ENCODE results near the gene KIFAP3.
"Not testable (repeated sequence)": the region's sequence is repeated elsewhere in the genome, so short reads cannot be mapped to it uniquely, and the experiment has no call there.

The KIFAP3 gene

DNA sequence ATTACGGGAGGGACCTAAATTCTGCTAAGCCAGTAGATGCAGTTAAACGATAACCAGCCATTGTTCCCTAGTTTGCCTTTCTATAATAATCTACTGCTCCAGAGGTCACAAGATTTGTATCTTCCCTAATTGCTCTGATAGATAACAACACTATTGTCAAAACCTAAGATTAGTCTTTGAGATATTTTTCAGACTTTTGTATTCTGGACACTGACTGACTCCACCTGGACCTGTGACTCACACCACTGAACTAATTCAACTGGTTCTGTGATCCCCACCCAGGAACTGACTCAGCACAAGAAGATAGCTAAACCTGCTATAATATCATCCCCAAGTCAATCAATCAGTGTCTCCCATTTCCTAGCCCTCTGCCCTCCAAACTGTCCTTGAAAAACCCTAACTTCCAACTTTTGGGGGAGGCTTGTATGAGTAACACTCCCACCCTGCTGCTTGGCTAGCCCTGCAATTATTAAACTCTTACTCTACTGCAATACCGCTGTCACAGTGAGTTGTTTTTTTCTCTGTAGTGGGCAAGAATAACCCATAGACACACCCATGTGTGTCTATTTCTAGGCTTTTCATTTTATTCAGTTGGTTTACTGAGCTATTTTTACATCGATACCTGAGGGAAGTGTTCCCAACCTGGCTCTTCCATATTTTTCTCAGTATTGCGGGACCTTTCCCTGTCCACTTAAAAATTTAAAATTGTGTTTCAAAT is 11.2 kb downstream of the KIFAP3 start:
- no peak for DNase-seq

DNA sequence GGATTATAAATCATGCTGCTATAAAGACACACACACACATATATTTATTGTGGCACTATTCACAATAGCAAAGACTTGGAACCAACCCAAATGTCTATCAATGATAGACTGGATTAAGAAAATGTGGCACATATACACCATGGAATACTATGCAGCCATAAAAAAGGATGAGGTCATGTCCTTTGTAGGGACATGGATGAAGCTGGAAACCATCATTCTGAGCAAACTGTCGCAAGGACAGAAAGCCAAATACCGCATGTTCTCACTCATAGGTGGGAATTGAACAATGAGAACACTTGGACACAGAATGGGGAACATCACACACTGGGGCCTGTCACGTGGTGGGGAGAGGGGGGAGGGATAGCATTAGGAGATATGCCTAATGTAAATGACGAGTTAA is 12.8 kb downstream of the KIFAP3 start:
- not testable (repeated sequence) for DNase-seq

DNA sequence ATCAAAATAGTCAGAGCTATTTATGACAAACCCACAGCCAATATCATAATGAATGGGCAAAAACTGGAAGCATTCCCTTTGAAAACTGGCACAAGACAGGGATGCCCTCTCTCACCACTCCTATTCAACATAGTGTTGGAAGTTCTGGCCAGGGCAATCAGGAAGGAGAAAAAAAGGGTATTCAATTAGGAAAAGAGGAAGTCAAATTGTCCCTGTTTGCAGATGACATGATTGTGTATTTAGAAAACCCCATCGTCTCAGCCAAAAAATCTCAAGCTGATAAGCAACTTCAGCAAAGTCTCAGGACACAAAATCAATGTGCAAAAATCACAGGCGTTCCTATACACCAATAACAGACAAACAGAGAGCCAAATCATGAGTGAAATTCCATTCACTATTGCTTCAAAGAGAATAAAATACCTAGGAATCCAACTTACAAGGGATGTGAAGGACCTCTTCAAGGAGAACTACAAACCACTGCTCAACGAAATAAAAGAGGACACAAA is 14.4 kb downstream of the KIFAP3 start:
- not testable (repeated sequence) for DNase-seq

- DNase-seq = no peak
These were observed 25.2 kb downstream of the KIFAP3 start for GRCh38 chr1:170049176-170049800.

DNA sequence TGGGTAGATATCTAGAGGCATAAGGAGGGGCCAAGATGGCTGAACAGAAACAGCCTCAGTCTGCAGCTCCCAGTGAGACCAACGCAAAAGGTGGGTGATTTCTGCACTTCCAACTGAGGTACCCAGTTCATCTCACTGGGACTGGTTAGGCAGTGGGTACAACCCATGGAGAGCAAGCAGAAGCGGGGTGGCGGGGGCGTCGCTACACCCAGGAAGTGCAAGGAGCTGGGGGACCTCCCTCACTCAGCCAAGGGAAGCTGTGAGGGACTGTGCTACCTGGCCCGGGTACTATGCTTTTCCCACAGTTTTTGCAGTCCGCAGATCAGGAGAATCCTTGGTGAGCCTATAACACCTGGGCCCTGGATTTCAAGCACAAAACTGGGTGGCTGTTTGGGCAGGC is 26.0 kb downstream of the KIFAP3 start:
- no peak for DNase-seq

DNA sequence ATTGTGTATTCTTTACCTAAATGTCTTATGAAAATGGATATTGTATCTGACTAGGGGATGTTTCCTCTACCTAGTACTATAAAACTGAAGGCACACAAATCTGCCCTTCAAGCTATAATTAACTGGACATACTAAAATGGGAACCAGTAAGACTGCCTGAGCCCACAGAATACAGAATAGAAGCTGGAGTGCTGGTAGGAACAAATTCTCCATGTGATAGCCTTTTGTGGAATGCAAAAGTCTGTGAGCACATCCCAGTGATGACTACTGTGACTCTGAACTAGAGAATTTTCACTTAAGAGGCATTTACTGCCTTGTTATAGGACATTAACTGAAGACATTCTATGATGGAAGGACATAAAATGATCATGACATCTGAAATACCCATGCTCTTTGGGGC is 30.3 kb downstream of the KIFAP3 start:
- no peak for DNase-seq

DNA sequence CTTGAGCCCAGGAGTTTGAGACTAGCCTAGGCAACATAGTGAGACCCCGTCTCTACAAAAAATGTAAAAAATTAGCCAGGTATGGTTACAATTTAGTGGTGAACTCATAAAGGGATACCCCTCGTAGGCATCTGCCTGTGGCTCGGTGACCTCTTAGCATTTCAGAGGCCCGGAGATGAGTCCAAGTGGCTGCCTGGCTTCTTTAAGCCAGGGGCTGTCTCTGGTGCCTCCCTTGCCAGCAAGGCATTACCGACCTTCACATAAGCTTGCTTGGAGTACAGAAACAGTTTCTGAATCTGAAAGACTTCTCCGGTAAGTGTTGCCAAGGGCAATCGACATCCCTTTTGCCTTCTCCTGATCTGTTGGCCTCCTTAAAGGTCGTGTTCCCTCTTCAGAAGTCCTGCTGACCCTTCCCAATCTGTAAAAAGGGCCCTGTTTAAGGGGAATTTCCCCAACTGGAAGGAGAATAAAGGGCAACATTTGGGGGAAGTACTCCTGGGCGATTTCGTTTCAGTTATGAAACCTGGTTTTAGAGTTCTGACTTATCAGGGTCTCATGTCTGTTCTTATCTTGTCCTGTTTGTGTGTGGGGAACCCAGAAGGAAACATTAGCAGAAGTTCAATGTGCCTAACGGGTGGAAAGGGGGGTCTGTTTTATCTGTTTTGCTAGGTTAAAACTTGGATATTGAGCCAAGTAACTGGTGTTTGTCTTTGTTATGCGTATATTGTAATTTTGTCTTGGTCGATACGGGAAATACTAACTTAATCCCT is 32.9 kb downstream of the KIFAP3 start:
- no peak for DNase-seq

- DNase-seq = no peak
These were observed 41.8 kb downstream of the KIFAP3 start for GRCh38 chr1:170032531-170033280.

DNA sequence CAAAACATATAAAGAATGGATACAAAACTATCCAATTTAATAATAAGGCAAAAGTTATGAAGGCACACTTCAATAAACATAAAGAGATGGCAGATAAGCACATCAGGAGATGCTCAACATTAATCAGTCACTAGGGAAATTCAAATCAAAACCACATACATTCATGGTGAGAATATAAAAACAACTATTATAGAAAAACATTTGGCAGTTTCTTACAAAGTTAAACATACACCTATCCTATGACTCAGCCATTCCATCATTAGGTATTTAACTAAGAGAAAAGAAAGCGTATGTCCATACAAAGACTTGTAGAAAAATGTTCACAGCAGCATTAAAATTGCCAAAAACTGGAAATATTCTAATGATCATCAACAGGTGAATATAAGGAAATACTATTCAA is 44.3 kb downstream of the KIFAP3 start:
- no peak for DNase-seq

DNA sequence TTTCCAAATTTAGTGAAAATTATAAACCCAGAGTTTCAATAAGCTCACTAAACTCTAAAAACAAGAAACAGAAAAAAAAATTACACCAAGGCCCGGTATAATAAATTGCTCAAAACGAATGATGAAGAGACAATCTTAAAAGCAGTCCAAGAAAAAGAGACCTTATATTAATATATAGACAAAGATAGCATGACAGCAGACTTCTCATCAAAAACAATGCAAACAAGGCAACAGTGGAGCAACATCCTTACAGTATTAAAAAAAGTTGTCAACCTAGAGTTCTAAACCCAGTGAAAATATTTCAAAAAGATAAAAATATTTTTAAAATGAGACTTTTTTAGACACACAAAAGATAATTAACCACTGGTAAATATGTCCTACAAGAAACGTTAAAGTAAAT is 46.7 kb downstream of the KIFAP3 start:
- DNase-seq = no peak

- DNase-seq = no peak
These were observed 53.6 kb downstream of the KIFAP3 start for GRCh38 chr1:170020859-170021258.

GRCh38 chr1:170017478-170017877 is 57.0 kb downstream of the KIFAP3 start:
- DNase-seq = no peak

GRCh38 chr1:170012920-170013319 is 61.6 kb downstream of the KIFAP3 start:
- no peak for DNase-seq

DNA sequence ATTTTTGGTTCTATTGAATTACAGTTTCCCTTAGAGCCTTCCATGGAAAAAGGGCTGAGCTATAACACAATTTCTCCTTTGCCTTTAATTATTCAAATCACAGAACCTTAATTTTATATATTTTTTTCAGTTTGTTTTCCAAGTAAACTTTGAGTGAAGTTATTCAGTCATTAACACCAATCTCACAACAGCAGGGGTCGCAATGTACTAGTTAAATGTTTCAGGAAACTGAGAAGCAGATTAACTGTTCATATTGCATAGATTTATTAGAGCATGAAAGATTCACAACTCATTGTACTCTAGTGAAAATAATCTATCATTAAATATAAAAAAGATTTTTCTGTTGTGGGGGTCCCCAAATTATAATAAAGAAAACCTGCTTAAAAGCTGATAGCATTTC is 64.1 kb downstream of the KIFAP3 start:
- DNase-seq = no peak

- no peak for DNase-seq
These were observed 64.9 kb downstream of the KIFAP3 start for GRCh38 chr1:170009551-170009950.

DNA sequence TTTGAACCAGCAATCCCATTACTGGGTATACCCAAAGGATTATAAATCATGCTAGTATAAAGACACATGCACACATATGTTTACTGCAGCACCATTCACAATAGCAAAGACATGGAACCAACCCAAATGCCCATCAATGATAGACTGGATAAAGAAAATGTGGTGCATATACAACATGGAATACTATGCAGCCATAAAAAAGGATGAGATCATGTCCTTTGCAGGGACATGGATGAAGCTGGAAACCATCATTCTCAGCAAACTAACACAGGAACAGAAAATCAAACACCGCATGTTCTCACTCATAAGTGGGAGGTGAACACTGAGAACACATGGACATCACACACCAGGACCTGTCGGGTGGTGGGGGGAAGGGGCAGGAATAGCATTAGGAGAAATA is 65.8 kb downstream of the KIFAP3 start:
- DNase-seq = not testable (repeated sequence)

DNA sequence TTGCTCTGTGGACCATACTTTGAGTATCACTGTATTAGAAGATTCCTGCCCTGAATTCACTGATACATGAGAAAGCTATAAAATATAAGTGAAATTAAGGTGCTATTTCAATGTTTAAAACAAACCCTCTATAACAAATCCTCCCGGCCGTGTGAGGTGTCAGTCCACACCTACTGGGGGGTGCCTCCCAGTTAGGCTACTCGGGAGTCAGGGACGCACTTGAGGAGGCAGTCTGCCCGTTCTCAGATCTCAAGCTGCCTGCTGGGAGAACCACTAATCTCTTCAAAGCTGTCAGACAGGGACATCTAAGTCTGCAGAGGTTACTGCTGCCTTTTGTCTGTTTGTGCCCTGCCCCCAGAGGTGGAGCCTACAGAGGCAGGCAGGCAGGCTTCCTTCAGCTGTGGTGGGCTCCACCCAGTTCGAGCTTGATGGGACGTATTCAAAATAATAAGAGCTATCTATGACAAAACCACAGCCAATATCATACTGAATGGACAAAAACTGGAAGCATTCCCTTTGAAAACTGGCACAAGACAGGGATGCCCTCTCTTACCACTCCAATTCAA is 71.1 kb downstream of the KIFAP3 start:
- not testable (repeated sequence) for DNase-seq

- DNase-seq = no peak
These were observed 73.2 kb downstream of the KIFAP3 start for GRCh38 chr1:170001266-170001665.

DNA sequence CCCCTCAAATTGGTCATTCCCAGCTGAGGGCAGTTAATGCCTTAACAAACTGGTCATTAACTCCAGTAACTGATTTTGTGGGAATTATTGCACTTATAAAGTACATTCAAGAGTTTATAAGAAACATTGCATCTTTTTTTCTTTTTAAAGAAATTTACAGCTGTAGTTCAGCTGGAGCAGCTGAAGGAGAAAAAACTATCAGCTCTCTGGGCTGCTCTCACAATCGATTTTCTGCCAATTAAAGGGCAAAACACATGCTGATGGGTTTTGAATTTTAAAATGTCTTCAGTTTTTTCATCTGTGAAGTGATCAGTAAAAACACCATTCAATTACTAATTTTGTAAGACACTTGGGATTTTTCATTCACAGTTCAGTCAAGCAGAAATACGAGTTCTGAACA is 74.7 kb downstream of the KIFAP3 start:
- DNase-seq = no peak

DNA sequence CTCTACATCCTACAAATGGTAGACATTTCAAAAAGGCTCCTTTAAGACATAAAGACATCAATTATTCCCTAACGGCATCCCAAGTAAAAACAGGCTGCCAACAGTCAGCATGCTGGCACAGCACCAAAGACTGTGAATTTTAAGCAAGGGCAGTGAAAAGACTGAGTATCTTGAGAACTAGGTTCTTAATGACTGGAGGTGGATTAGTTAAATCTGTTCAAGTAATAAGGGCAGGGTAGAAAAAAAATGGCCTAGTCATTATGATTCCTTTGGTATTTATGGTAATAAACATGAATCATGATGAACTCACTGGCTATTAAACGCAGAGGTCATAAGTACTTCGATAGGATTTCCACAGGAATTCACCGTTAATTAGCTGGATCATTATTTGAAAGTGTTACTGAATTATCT is 75.2 kb downstream of the KIFAP3 start:
- DNase-seq = no peak

DNA sequence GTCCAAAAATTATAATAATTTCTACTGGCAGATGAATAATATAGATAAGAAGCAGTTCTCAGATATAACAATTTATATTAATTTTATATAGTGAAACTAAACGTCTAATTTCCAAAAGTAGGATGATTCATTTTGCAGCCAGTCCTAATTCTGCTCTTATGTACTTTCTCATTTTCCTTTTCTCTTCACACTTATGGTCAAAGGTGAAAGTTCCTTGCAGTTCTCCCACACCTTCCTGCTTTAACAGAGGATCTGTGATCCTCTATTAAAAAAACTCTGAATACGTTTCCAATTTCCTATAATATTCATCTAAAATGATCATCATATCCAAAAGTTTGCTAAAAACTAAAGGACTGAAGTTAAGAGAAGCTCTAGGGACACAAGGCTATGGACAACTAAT is 78.5 kb downstream of the KIFAP3 start:
- DNase-seq = no peak

- no peak for DNase-seq
These were observed 85.2 kb downstream of the KIFAP3 start for GRCh38 chr1:169989246-169989645.

- DNase-seq = no peak
These were observed 88.7 kb downstream of the KIFAP3 start for GRCh38 chr1:169985757-169986156.

Data from bone marrow (tissue), 2 donors.